Measurements from ENCODE around the gene SCRG1.

- no peak for TF ChIP-seq EZH2 (IDR thresholded peaks at IDR 0.05; ENCODE audit: insufficient read depth, low read length)
- TF ChIP-seq CTCF (IDR thresholded peaks at IDR 0.05; ENCODE audit: insufficient read depth, low read depth, low read length), result no peak
These were observed 12.2 kb downstream of the SCRG1 start for GRCh38 chr4:173386751-173387150.

Measured in astrocyte (in vitro differentiated cells and primary cell).